DND-41 (cell line): ENCODE results near the gene PEAK3.
A peak's percentile ranks its signal among the peaks of the same experiment; 100 is the strongest.

Source experiments
- CTCF ChIP-seq: IDR thresholded peaks from 2 replicates; pipeline ENCODE4 v1.5.1; 2012; ENCODE audit warnings: borderline replicate concordance, low read length, moderate library complexity, mild to moderate bottlenecking; ENCODE audit not compliant: poor library complexity, severe bottlenecking; ENCODE audit errors: extremely low read depth
- EZH2 ChIP-seq: IDR thresholded peaks from 3 replicates; pipeline ENCODE4 v1.6.1; 2012; ENCODE audit warnings: borderline replicate concordance, low read depth, mild to moderate bottlenecking, moderate library complexity, low read length, inconsistent platforms; ENCODE audit not compliant: severe bottlenecking

- TF ChIP-seq EZH2 (no peak), CTCF (peak; percentile 98)
These were observed 8.4 kb downstream of the PEAK3 start for GRCh38 chr19:2273356-2274184.
